GM23248 (cell line): ENCODE data around the gene ARHGAP44. TPM values are rescaled to one million over a fixed set of nuclear protein-coding genes. Genes with fewer than 3 reads are reported as not detected.

Experiments used
- DNase-seq: peaks from one replicate; pipeline ENCODE4 v3.0.0-alpha.2; 2015
- H2AFZ ChIP-seq: fragments of 200-600 bp; sonication (generic); 2 replicates; pipeline ENCODE4 v1.6.1; 2016; ENCODE audit warnings: antibody characterized with exemption
- H3F3A ChIP-seq: fragments of 200-600 bp; sonication (generic); 2 replicates; pipeline ENCODE4 v1.6.1; 2016; ENCODE audit warnings: mild to moderate bottlenecking, antibody characterized with exemption, mixed run types; ENCODE audit not compliant: insufficient read depth
- H3K27ac ChIP-seq: fragments of 200-600 bp; sonication (generic); 2 replicates; pipeline ENCODE4 v1.5.1; 2016; ENCODE audit warnings: mild to moderate bottlenecking
- H3K27me3 ChIP-seq: fragments of 200-600 bp; sonication (generic); replicated peaks from 2 replicates; pipeline ENCODE4 v1.6.1; 2016; ENCODE audit warnings: mild to moderate bottlenecking; ENCODE audit not compliant: insufficient read depth
- H3K36me3 ChIP-seq: fragments of 200-600 bp; sonication (generic); 2 replicates; pipeline ENCODE4 v1.6.1; 2016; ENCODE audit warnings: low read depth, mild to moderate bottlenecking
- H3K4me1 ChIP-seq: fragments of 200-600 bp; sonication (generic); 2 replicates; pipeline ENCODE4 v1.6.1; 2016; ENCODE audit warnings: mild to moderate bottlenecking; ENCODE audit not compliant: insufficient read depth
- H3K4me2 ChIP-seq: fragments of 200-600 bp; sonication (generic); one replicate; pipeline ENCODE4 v1.6.1; 2016; ENCODE audit warnings: mild to moderate bottlenecking; ENCODE audit not compliant: unreplicated experiment
- H3K4me3 ChIP-seq: fragments of 200-600 bp; sonication (generic); 2 replicates; pipeline ENCODE4 v1.5.1; 2016; ENCODE audit warnings: mild to moderate bottlenecking
- H3K79me2 ChIP-seq: fragments of 200-600 bp; sonication (generic); 2 replicates; pipeline ENCODE4 v1.6.1; 2016; ENCODE audit warnings: mild to moderate bottlenecking; ENCODE audit not compliant: insufficient read depth
- H3K9ac ChIP-seq: fragments of 200-600 bp; sonication (generic); 2 replicates; pipeline ENCODE4 v1.6.1; 2016; ENCODE audit warnings: mild to moderate bottlenecking
- H3K9me2 ChIP-seq: fragments of 200-600 bp; sonication (generic); 2 replicates; pipeline ENCODE4 v1.6.1; 2016; ENCODE audit warnings: mixed run types, mild to moderate bottlenecking, moderate library complexity; ENCODE audit not compliant: insufficient read depth
- H3K9me3 ChIP-seq: fragments of 200-600 bp; sonication (generic); one replicate; pipeline ENCODE4 v1.6.1; 2017; ENCODE audit warnings: low read depth
- H4K20me1 ChIP-seq: fragments of 200-600 bp; sonication (generic); 2 replicates; pipeline ENCODE4 v1.6.0; 2016; ENCODE audit not compliant: insufficient read depth
- EZH2 ChIP-seq: fragments of 200-600 bp; sonication (generic); IDR thresholded peaks from 2 replicates; pipeline ENCODE4 v1.6.1; 2018; ENCODE audit warnings: antibody characterized with exemption, mild to moderate bottlenecking; ENCODE audit not compliant: insufficient read depth, poor library complexity, severe bottlenecking
- EZH2phosphoT487 ChIP-seq: fragments of 200-600 bp; sonication (generic); IDR thresholded peaks from 2 replicates; pipeline ENCODE4 v1.6.1; 2018; ENCODE audit warnings: antibody characterized with exemption, moderate library complexity, mild to moderate bottlenecking, low read depth; ENCODE audit not compliant: insufficient read depth
- WGBS, 2 experiments: methylation state at CpG; one replicate each; pipeline ENCODE4 v1.1.6; 2015 to 2017; ENCODE audit warnings: low lambda C conversion rate in 2 of 2, low coverage in 1 of 2; ENCODE audit errors: missing lambda C conversion rate in 2 of 2; 5-methylcytosine and 5-hydroxymethylcytosine counted together
- in situ Hi-C: fragments of 300-500 bp; cut with MboI; formaldehyde crosslinking; loops from 2 replicates; pipeline ENCODE4 v1.15.0; 2020
- polyA plus RNA-seq: library from polyadenylated mRNA; unstranded; fragments of >200 nt; fragmentation: Nextera tagmentation; extraction: Ambion mirVana; gene quantifications from 2 replicates; pipeline ENCODE4 v1.2.1, GENCODE V29; 2016
- total RNA-seq: library from RNA; depleted of rRNA; stranded (reverse); fragments of >200 nt; shearing (Covaris generic); gene quantifications from 2 replicates; pipeline ENCODE4 v1.2.3, GENCODE V29; 2014

The ARHGAP44 gene
- total and polyA plus RNA-seq, 2 experiments from 2014 or later = 0.11 to 0.33 TPM

DNA sequence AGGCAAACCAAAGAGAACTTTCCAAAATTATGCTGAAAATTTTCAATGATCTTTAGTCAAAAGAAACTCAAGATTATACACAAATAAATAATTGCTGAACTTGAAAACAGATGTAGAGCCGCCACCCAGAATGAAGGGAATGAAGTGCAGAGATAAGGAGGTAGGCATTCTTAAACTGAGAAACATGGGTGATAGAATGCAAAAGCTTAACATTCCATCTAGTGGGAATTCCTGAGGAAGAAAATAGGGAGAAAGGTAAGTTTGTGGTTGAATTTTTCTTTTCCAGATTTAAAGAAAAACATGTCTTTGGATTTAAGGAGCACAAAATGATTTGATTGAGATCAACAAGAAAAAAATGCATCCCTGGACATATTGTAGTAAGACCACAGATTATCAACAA, 120.2 kb downstream of the ARHGAP44 start:
- Histone ChIP-seq H3K4me3 (no peak overlapping the region), H3K9me2 (no peaks in the 10 kb centered on the region), H3K36me3 (no peaks in the 10 kb centered on the region), H3K27me3 (no peaks in the 10 kb centered on the region), H3K9me3 (peaks cover 3% of the 10 kb centered on the region), H4K20me1 (no peaks in the 10 kb centered on the region), H3K79me2 (no peaks in the 10 kb centered on the region), H3K9ac (no peak overlapping the region), H3K4me2 (no peak overlapping the region), H2AFZ (no peak overlapping the region), H3F3A (no peaks in the 10 kb centered on the region), H3K4me1 (no peaks in the 10 kb centered on the region), H3K27ac (no peak overlapping the region)
- no peak for TF ChIP-seq EZH2phosphoT487
- no peak for TF ChIP-seq EZH2
- no peak for DNase-seq
- WGBS, 2 experiments = 46 to 53% methylated on average over 1 of the region's 1 CpG
- in situ Hi-C loops = no loop called here

GRCh38 chr17:12911239-12911638, 121.9 kb downstream of the ARHGAP44 start:
- Histone ChIP-seq H3F3A (no peaks in the 10 kb centered on the region), H3K9ac (no peak overlapping the region), H3K79me2 (no peaks in the 10 kb centered on the region), H3K27me3 (no peaks in the 10 kb centered on the region), H3K4me2 (no peak overlapping the region), H3K36me3 (no peaks in the 10 kb centered on the region), H2AFZ (no peak overlapping the region), H3K4me1 (no peaks in the 10 kb centered on the region), H3K4me3 (no peak overlapping the region), H3K9me2 (no peaks in the 10 kb centered on the region), H3K27ac (no peak overlapping the region), H3K9me3 (peaks cover 3% of the 10 kb centered on the region), H4K20me1 (no peaks in the 10 kb centered on the region)
- WGBS, 2 experiments = 24 to 32% methylated on average over 4 of the region's 4 CpGs
- in situ Hi-C loops = no loop called here
- TF ChIP-seq EZH2phosphoT487 = no peak
- peak; percentile 17 for DNase-seq

GRCh38 chr17:12917399-12917798, 128.1 kb downstream of the ARHGAP44 start:
- in situ Hi-C loops = no loop called here
- no peaks in the 10 kb centered on the region for H4K20me1 ChIP-seq
- no peaks in the 10 kb centered on the region for H3K79me2 ChIP-seq
- no peak overlapping the region for H2AFZ ChIP-seq
- H3K27me3 ChIP-seq = no peaks in the 10 kb centered on the region
- H3K9me2 ChIP-seq = no peaks in the 10 kb centered on the region
- no peaks in the 10 kb centered on the region for H3F3A ChIP-seq
- no peaks in the 10 kb centered on the region for H3K36me3 ChIP-seq
- no peaks in the 10 kb centered on the region for H3K9me3 ChIP-seq
- WGBS, 2 experiments = 57 to 59% methylated on average over 7 of the region's 7 CpGs
- H3K4me3 ChIP-seq = no peak overlapping the region
- no peaks in the 10 kb centered on the region for H3K4me1 ChIP-seq
- no peak for TF ChIP-seq EZH2
- no peak for TF ChIP-seq EZH2phosphoT487
- no peak overlapping the region for H3K4me2 ChIP-seq
- DNase-seq = no peak
- H3K27ac ChIP-seq = no peak overlapping the region
- H3K9ac ChIP-seq = no peak overlapping the region

DNA sequence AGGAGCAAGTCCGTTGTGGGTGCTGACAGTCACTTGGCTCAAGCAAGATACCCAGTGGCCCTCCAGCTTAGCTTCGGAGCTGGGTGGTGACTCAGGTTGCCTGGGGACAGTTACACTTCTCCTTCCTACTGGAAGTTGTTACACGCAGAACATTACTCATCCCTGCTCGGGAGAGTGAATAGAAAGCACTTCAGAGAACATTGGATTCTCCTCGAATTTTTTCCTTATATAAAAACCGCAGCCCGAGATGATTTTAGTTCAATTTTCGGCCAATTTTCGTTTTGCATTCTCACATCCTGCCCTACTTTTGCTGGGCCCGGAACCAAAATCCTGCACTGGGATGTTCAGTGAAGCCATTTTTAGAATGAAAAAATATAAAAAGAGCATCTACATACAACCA, 128.8 kb downstream of the ARHGAP44 start:
- Histone ChIP-seq H3K9ac (no peak overlapping the region), H4K20me1 (no peaks in the 10 kb centered on the region), H3K4me2 (no peak overlapping the region), H3K4me1 (no peaks in the 10 kb centered on the region), H3K27ac (no peak overlapping the region), H3K36me3 (no peaks in the 10 kb centered on the region), H3K27me3 (no peaks in the 10 kb centered on the region), H3K9me3 (no peaks in the 10 kb centered on the region), H3K9me2 (no peaks in the 10 kb centered on the region), H3K79me2 (no peaks in the 10 kb centered on the region), H3K4me3 (no peak overlapping the region), H3F3A (no peaks in the 10 kb centered on the region), H2AFZ (no peak overlapping the region)
- in situ Hi-C loops = no loop called here
- TF ChIP-seq EZH2 = no peak
- TF ChIP-seq EZH2phosphoT487 = no peak
- WGBS, 2 experiments = 62 to 67% methylated on average over 10 of the region's 10 CpGs
- peak; percentile 34 for DNase-seq

- no peaks in the 10 kb centered on the region for H3K4me1 ChIP-seq
- no peaks in the 10 kb centered on the region for H3K79me2 ChIP-seq
- DNase-seq = no peak
- 55% methylated on average over 4 of the region's 4 CpGs for WGBS, 2 experiments
- no peak overlapping the region for H2AFZ ChIP-seq
- no peak overlapping the region for H3K4me3 ChIP-seq
- H3K27me3 ChIP-seq = no peaks in the 10 kb centered on the region
- no peaks in the 10 kb centered on the region for H3K36me3 ChIP-seq
- in situ Hi-C loops = no loop called here
- no peak overlapping the region for H3K9ac ChIP-seq
- no peak overlapping the region for H3K4me2 ChIP-seq
- no peak overlapping the region for H3K27ac ChIP-seq
- H3F3A ChIP-seq = no peaks in the 10 kb centered on the region
- TF ChIP-seq EZH2 (no peak), EZH2phosphoT487 (no peak)
- H4K20me1 ChIP-seq = no peaks in the 10 kb centered on the region
- no peaks in the 10 kb centered on the region for H3K9me3 ChIP-seq
- no peaks in the 10 kb centered on the region for H3K9me2 ChIP-seq
Measured at GRCh38 chr17:12922120-12922519, 132.8 kb downstream of the ARHGAP44 start.
